ENCODE data around the gene DES. TPM values are rescaled to one million over a fixed set of nuclear protein-coding genes. Genes with fewer than 3 reads are reported as not detected.
A peak's percentile ranks its signal among the peaks of the same experiment; 100 is the strongest.
"Not testable (repeated sequence)": the region's sequence is repeated elsewhere in the genome, so short reads cannot be mapped to it uniquely, and the experiment has no call there.

DES gene
- total RNA-seq, 1 donor from 2014 or later, result not detected

- no peak for TF ChIP-seq CTCF (IDR thresholded peaks at IDR 0.05)
- Mint-ChIP-seq H3K27ac (ENCODE audit: unreplicated experiment) (peak within 1 kb of the TSS; percentile 95), H3K4me3 (ENCODE audit: unreplicated experiment) (peak within 1 kb of the TSS; percentile 90), H3K36me3 (ENCODE audit: unreplicated experiment) (peaks cover 17% of the 10 kb centered on the region), H3K4me1 (ENCODE audit: unreplicated experiment) (peaks cover 12% of the 10 kb centered on the region), H3K9me3 (ENCODE audit: unreplicated experiment) (no peaks in the 10 kb centered on the region), H3K27me3 (ENCODE audit: unreplicated experiment) (no peaks in the 10 kb centered on the region)
- DNase-seq (ENCODE audit: extremely low spot score, unreplicated experiment), result peak; percentile 99
These were observed 30.7 kb upstream of the DES start, which contains the start of gene DNPEP for GRCh38 chr2:219387306-219388120. DNPEP (minus strand) TSS chr2:219387912; CDS start chr2:219387794, 118 bp downstream.

- peak; percentile 99 for DNase-seq (ENCODE audit: extremely low spot score, unreplicated experiment)
- Mint-ChIP-seq H3K9me3 (ENCODE audit: unreplicated experiment) (no peaks in the 10 kb centered on the region), H3K36me3 (ENCODE audit: unreplicated experiment) (peaks cover 13% of the 10 kb centered on the region), H3K27ac (ENCODE audit: unreplicated experiment) (peak overlapping the region; percentile 62), H3K27me3 (ENCODE audit: unreplicated experiment) (no peaks in the 10 kb centered on the region), H3K4me1 (ENCODE audit: unreplicated experiment) (peaks cover 12% of the 10 kb centered on the region), H3K4me3 (ENCODE audit: unreplicated experiment) (peak overlapping the region; percentile 69)
- TF ChIP-seq CTCF (IDR thresholded peaks at IDR 0.05), result peak; percentile 64
These were observed 29.9 kb upstream of the DES start for GRCh38 chr2:219388121-219388906.

- DNase-seq (ENCODE audit: extremely low spot score, unreplicated experiment), result no peak
- no peaks in the 10 kb centered on the region for H3K9me3 Mint-ChIP-seq (ENCODE audit: unreplicated experiment)
These were observed 29.3 kb upstream of the DES start for GRCh38 chr2:219388907-219389156.

GRCh38 chr2:219392754-219393153 lies 25.4 kb upstream of the DES start:
- no peak for DNase-seq (ENCODE audit: extremely low spot score, unreplicated experiment)
- Mint-ChIP-seq H3K4me3 (ENCODE audit: unreplicated experiment) (no peak overlapping the region), H3K27ac (ENCODE audit: unreplicated experiment) (no peak overlapping the region), H3K4me1 (ENCODE audit: unreplicated experiment) (peaks cover 5% of the 10 kb centered on the region), H3K9me3 (ENCODE audit: unreplicated experiment) (no peaks in the 10 kb centered on the region), H3K36me3 (ENCODE audit: unreplicated experiment) (no peaks in the 10 kb centered on the region), H3K27me3 (ENCODE audit: unreplicated experiment) (no peaks in the 10 kb centered on the region)
- TF ChIP-seq CTCF (IDR thresholded peaks at IDR 0.05), result no peak

More at GRCh38 chr2:219388907-219389156, 29.3 kb upstream of the DES start:
- Mint-ChIP-seq H3K27me3 (ENCODE audit: unreplicated experiment) (no peaks in the 10 kb centered on the region), H3K4me1 (ENCODE audit: unreplicated experiment) (peaks cover 12% of the 10 kb centered on the region), H3K27ac (ENCODE audit: unreplicated experiment) (peak overlapping the region; percentile 62), H3K4me3 (ENCODE audit: unreplicated experiment) (peak overlapping the region; percentile 69), H3K36me3 (ENCODE audit: unreplicated experiment) (peaks cover 7% of the 10 kb centered on the region)
- TF ChIP-seq CTCF (IDR thresholded peaks at IDR 0.05), result no peak

- H3K27ac Mint-ChIP-seq (ENCODE audit: unreplicated experiment), result not testable (repeated sequence)
These were observed 23.1 kb upstream of the DES start for GRCh38 chr2:219395056-219395455.

More at GRCh38 chr2:219395056-219395455, 23.1 kb upstream of the DES start:
- H3K9me3 Mint-ChIP-seq (ENCODE audit: unreplicated experiment); H3K36me3 Mint-ChIP-seq (ENCODE audit: unreplicated experiment); H3K4me3 Mint-ChIP-seq (ENCODE audit: unreplicated experiment); H3K4me1 Mint-ChIP-seq (ENCODE audit: unreplicated experiment); H3K27me3 Mint-ChIP-seq (ENCODE audit: unreplicated experiment); DNase-seq (ENCODE audit: extremely low spot score, unreplicated experiment): not testable (repeated sequence)

Data from osteocyte (in vitro differentiated cells).